SH-SY5Y (cell line): Measurements from ENCODE around the gene DCN.

ENCODE experiments used
- GATA2 ChIP-seq: IDR thresholded peaks from 2 replicates; pipeline ENCODE4 v1.6.1; 2011; ENCODE audit warnings: mild to moderate bottlenecking, low read depth, low read length
- GATA3 ChIP-seq: IDR thresholded peaks from 2 replicates; pipeline ENCODE4 v1.6.1; 2011; ENCODE audit warnings: low read depth, mild to moderate bottlenecking, low read length, moderate library complexity

- TF ChIP-seq GATA3 = no peak
- TF ChIP-seq GATA2 = no peak
Measured at GRCh38 chr12:91188778-91189177, 6.2 kb upstream of the DCN start.
